Cardiac fibroblast (primary cell): ENCODE data around the gene CDK14.
"Not testable (repeated sequence)": the region's sequence is repeated elsewhere in the genome, so short reads cannot be mapped to it uniquely, and the experiment has no call there.

ENCODE experiments used
- DNase-seq, 2 donors: peaks; one replicate each; pipeline versions ENCODE4 v3.0.0 to v3.0.0-alpha.2; 2010; ENCODE audit warnings: low read depth in 2 of 2
- H3K4me3 ChIP-seq, 2 donors: replicated peaks in 1 of 2; 1 replicate in 1 of 2; 2 replicates in 1 of 2; pipeline ENCODE4 v1.5.1; 2011; ENCODE audit warnings: low read depth in 2 of 2, low read length in 2 of 2, mild to moderate bottlenecking in 2 of 2, moderate library complexity in 1 of 2
- TF ChIP-seq, protein P1 (sequence below): IDR thresholded peaks from one replicate; pipeline ENCODE4 v1.5.1; 2011; ENCODE audit warnings: low read depth, mild to moderate bottlenecking, low read length, inconsistent platforms

Gene CDK14

DNA sequence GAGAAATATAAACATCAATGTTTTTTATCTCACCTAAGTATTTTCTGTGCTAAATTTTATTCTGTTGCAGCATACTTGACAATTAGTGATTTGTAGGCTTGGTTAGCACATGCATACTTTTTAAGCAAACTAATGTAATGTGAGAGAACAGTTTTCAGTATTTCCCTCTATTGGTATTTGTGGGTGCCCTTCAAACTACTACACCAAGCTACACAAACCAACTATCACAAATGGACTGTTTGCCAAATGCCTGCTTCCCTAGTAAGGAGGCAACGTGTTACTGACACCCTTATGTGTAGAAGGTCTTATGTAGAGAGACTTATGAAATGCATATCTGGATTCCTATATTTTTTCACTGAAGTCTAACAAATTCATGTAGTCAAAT, 569.7 kb downstream of the CDK14 start:
- DNase-seq = no peak
- TF ChIP-seq, protein P1, sequence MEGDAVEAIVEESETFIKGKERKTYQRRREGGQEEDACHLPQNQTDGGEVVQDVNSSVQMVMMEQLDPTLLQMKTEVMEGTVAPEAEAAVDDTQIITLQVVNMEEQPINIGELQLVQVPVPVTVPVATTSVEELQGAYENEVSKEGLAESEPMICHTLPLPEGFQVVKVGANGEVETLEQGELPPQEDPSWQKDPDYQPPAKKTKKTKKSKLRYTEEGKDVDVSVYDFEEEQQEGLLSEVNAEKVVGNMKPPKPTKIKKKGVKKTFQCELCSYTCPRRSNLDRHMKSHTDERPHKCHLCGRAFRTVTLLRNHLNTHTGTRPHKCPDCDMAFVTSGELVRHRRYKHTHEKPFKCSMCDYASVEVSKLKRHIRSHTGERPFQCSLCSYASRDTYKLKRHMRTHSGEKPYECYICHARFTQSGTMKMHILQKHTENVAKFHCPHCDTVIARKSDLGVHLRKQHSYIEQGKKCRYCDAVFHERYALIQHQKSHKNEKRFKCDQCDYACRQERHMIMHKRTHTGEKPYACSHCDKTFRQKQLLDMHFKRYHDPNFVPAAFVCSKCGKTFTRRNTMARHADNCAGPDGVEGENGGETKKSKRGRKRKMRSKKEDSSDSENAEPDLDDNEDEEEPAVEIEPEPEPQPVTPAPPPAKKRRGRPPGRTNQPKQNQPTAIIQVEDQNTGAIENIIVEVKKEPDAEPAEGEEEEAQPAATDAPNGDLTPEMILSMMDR = no peak
- no peak overlapping the region for H3K4me3 ChIP-seq

DNA sequence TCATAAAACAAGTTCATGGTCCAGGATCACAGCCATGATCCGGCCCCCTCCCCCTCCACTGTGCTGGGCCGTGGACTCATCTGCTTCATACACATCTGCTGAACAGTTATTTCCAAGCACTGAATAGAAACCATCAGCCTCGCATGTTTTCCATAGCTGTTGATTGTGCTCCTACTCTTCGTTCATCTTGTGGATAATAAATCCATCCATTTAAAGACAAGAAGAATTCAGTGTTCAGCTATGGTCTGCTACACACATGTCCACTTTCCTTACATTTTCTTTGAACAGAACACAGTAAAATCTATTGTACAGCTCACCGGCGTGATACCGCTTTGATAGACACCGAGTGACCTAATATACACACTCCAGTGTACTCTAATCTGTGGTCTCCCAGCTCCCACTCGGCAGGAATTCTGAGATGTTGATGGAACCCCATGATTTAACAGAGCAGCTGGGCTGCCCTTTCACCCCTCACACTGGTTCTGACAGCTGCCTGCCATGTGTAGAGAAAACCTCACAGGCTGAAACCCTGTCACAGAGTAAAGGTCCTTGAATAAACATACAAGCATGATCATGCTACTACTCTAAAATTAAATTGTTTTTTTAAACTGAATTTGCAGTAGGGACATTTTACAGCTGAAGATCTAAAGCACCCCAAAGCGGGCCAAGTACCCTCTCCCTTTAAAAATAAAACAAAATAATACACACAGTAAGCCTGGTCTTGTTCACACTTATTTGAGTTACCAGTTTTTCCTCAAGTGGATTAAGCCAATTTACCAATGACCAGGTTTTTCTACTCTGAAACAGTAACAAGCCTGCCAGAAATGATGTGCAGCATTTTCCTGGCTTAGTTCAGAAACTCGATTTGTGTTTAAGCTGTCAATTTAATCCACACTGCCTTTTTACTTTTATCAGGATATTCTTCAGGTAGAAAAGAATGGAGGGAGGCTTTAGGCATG, 573.0 kb downstream of the CDK14 start:
- no peak for DNase-seq
- TF ChIP-seq, protein P1 = no peak
- H3K4me3 ChIP-seq = no peak overlapping the region

DNA sequence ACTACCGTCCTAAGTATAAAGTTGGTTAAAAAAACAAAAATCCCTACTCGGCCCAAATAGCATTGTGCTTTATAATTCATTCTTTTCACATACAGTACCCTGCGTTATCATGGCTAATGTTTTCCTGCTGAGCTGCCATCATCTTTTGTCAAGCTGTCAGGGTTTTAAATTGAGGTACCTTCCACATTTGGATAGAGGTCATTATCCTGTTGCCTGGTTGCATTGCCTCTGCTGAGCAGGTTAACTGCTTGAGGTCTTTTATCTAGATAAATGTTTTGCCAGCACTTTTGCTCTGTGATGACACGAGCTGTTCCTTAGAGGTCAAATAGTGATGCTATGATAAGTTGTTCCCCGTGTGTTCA, 573.7 kb downstream of the CDK14 start:
- DNase-seq = peak in 1 of 2 donors; percentile 9
- H3K4me3 ChIP-seq = no peak overlapping the region
- TF ChIP-seq, protein P1 = no peak

DNA sequence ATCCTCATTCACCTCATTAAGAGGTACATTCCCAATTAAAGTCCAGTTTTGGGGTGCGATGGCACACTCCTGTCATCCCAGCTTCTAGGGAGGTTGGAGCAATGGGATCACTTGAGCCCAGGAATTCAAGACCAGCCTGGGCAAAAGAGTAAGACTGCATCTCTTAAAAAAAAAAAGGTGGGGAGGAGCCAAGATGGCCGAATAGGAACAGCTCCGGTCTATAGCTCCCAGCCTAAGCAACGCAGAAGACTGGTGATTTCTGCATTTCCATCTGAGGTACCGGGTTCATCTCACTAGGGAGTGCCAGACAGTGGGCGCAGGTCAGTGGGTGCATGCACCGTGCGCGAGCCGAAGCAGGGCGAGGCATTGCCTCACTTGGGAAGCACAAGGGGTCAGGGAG, 577.1 kb downstream of the CDK14 start:
- H3K4me3 ChIP-seq, DNase-seq: not testable (repeated sequence)

DNA sequence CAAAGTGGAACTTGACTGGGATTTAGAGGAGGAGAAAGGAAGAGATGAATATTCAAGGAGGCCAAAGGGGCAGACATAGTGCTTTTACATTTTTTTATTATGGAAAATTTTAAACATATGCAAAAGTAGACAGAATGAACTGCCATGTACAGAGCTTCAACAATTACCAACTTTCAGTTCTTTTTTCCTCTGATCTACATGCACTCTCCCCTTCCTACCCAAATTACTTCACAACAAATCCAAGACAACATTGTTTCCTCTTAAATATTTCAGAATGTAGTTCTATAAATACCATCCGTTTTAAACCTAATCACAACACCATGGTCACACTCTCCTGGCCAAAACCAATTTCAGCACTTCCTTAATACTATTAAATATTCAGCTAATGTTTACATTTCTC, 584.6 kb downstream of the CDK14 start:
- no peak for DNase-seq
- no peak overlapping the region for H3K4me3 ChIP-seq
- TF ChIP-seq, protein P1 = no peak

DNA sequence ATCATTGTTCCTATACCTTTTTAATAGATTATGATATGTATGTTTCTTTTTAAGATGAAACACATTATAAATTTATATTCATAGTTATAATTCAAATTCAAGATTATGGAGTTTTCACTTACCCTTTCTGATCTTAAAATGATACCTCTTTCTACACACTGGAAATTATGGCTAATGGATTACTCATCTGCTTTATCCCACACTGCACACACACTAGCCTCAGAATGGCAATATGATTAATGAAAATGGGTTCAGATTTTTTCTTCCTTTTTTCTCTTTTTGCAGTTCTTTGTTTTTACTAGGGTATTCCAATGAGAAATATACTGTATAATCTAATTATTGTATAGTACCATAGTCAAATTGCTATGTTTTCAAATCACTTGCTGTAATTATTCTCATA, 585.8 kb downstream of the CDK14 start:
- no peak overlapping the region for H3K4me3 ChIP-seq
- TF ChIP-seq, protein P1 = no peak
- peak in 1 of 2 donors; percentile 42 for DNase-seq

DNA sequence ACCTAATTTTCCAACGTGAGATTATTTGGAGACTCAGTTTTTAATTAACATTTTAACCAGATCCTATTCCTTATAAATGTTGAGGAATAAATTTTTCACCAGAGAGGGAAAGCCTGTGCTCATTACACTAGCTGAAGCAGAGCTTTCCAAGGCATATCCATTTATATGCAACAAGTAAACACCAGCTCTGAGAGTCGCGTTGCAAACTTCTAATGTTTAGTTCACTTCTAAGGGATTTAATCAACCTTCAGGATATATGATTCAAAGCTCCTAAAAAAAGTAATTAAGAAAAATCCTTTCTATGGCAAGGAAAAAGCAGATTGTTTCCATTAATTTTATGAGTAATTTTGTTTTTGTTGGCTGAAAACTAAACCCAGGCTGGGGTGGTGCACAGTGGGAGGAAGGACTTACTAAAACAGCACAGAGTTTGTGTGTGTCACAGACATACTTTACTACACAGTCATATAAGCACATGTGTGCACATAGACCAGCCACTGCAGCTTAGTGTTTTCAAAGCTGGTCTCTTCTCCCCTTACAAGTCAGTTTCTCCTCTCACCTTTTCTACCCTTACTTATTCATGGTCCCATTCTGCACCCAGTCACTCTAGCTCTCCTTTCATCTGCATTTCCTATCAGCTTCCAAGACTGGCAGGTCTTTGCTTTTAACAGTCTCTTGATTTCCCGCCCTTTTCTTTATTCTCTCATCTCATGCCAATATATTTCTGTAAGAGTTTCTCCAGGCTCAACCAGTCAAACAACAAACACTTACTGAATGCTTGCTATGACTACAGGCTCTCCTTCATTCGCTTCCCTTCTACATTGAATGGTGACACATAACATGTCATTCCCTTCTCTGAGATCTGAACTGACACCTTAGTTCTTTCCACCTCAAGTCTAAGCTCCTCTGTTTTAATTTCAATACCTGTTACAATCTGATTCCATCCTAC, 587.0 kb downstream of the CDK14 start:
- no peak overlapping the region for H3K4me3 ChIP-seq
- peak; percentile 63 to 96 for DNase-seq
- TF ChIP-seq, protein P1 = no peak
